HG03280 (cell line): Measurements from ENCODE around the gene MKKS.
"Not testable (repeated sequence)": the region's sequence is repeated elsewhere in the genome, so short reads cannot be mapped to it uniquely, and the experiment has no call there.

Source experiments
- ATAC-seq: cut with Tn5 transposase; IDR thresholded peaks from one replicate; pipeline ENCODE4 v1.9.1; 2021; ENCODE audit warnings: mild to moderate bottlenecking, moderate library complexity; ENCODE audit not compliant: unreplicated experiment

The MKKS gene

GRCh38 chr20:10415013-10415650 is 18.9 kb downstream of the MKKS start:
- ATAC-seq, result no peak

- ATAC-seq, result no peak
These were observed 21.2 kb downstream of the MKKS start for GRCh38 chr20:10412591-10413408.

DNA sequence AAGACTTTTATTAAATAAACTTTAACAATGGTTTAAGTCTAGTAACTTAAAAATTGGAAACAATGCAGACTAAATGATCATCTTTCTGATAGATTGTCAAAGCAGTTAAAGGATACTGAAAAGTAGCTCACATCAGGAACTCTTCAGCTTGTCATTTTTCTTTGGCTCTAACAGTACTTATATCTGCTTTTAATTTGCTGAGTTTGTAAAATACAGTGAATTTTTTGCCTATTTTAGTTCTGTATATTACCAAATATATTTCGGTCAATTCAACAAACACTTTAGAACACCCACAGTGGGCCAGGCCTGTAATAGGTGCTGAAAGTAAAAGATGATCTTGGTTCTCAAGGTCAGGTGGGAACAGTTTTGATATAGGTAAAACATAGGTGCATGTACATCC is 22.3 kb downstream of the MKKS start:
- ATAC-seq, result no peak

- ATAC-seq, result no peak
These were observed 25.8 kb downstream of the MKKS start for GRCh38 chr20:10408108-10408813.

GRCh38 chr20:10404959-10405530 is 29.0 kb downstream of the MKKS start:
- ATAC-seq, result no peak

DNA sequence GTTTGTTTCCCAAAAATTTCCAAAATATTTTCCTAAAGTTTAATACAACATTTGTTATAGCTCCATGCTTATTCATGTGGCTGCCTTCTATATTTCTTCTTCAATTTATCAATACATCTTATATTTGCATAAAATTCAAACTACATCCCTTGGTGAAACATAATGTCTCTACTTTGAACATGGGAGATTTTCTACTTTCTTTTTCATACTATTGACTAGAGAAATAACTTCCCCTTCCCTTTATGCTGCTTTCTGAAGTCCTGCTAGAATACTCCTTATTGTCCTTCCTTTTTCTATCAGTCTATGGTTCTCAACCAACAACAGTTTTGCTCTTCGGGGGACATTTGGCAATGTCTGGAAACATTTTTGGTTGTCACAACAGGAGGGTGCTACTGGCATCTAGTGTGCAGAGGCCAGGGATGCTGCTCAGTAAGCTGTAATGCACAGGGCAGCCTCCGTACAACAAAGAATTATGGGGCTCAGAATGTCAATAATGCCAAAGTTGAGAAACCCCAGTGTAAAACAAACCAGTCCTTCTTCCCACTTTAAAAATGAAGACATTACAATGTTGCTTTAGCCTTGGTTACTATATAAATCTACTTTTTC is 29.9 kb downstream of the MKKS start:
- no peak for ATAC-seq

GRCh38 chr20:10402938-10403608 is 30.9 kb downstream of the MKKS start:
- no peak for ATAC-seq

- ATAC-seq, result no peak
These were observed 35.1 kb downstream of the MKKS start for GRCh38 chr20:10398834-10399369.

DNA sequence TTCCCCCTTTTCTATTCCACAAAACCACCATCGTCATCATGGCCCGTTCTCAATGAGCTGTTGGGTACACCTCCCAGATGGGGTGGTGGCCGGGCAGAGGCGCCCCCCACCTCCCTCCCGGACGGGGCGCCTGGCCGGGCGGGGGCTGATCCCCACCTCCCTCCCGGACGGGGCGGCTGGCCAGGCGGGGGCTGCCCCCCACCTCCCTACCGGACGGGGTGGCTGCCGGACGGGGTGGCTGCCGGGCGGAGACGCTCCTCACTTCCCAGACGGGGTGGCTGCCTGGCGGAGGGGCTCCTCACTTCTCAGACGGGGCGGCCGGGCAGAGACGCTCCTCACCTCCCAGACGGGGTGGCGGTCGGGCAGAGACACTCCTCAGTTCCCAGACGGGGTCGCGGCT is 39.3 kb downstream of the MKKS start:
- not testable (repeated sequence) for ATAC-seq

DNA sequence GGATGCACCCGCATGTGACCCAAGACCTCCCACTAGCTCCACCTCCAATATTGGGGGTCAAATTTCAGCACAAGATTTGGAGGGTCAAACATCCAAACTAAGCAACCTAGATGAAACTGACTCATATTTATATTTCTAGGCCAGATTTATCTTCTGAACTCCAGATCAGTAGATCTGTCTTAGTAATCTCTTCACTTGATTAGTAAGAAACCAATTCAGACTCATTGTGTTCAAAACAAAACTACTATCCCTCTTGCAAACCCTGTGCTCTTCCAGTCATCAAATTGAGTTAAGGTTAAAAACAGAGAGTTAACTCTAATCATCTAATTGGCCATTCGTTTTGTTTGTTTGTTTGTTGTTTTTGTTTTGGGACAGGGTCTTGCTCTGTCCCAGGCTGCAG is 43.3 kb downstream of the MKKS start:
- ATAC-seq, result no peak

- no peak for ATAC-seq
These were observed 45.4 kb downstream of the MKKS start for GRCh38 chr20:10388597-10388996.

- no peak for ATAC-seq
These were observed 46.3 kb downstream of the MKKS start for GRCh38 chr20:10387686-10388085.

DNA sequence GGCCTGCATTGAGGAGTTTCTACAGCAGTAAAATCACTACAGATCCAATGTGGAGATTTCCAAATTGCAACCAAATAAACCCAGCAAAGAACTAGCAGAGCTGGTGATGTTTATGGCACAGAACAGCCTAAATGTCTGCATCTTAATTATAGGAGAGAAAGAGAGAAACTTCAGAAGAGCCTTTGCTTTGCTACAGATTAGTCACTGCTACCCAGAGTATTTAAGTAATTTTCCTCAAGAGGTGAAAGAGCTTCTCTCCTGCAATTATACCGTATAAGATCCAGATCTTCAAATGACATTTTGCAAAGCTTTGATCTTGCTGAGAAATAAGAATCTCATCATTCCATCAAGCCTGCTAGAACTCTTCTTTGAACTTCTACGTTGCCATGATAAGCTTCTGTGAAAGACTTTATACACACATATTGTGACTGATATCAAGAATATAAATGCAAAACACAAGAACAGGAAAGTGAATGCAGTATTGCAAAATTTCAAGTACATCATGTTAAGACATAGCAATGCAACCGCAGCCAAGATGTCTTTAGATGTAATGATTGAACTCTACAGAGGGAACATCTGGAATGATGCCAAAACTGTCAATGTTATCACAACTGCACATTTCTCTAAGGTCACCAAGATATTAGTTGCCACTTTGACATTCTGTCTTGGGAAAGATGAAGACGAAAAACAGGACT is 48.0 kb downstream of the MKKS start:
- ATAC-seq, result no peak

DNA sequence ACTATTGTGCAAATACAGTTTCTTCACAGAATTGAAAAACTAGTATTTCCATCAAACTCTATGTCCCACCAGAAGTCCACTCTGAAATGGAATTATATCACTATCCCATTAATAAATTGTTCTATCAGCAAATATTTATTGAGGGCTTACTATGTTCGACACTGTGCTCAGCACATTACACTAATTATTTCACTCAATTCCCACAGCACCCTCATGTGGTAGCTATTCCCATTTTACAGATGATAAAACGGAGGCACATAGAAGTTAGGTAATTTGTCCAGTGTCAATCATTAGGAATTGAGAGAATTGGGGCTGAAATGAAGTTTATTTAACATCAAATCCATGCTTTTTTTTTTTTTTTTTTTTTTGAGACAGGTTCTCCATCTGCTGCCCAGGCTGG is 52.5 kb downstream of the MKKS start:
- ATAC-seq, result no peak

DNA sequence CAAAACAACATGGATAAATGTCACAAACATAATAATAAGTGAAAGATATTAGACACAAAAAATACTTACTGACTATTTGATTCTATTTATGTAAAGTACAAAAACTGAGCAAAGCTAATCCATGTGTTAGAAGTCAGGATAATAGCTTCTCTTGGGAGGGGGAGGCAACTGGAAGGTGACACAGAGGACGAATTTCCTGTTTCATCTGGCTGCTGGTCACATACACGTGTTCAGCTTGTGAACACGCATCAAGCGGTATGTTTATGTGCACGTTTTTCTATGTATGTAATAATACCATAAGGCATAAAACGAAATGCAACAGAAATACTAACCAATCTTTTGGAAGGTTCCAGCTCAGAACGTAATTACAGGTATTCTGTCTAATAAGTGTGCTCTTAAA is 54.3 kb downstream of the MKKS start:
- no peak for ATAC-seq

GRCh38 chr20:10376270-10377075 is 57.5 kb downstream of the MKKS start:
- no peak for ATAC-seq

DNA sequence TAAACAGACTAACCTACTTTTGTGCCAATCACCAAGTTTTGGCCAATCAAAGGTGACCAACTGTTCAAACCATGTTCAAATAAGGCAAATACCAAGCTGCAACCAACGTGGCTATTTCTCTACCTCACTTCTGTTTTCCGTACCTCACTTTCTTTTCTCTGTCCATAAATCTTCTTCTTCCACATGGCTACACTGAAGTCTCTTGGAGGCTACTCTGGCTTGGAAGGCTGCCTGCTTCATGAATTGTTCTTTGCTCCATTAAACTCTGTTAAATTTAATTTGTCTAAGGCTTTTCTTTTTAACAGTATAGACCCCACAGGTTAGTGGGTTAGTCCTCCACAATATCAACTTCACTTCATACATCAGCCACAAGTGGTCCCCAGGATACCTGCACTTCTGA is 58.8 kb downstream of the MKKS start:
- no peak for ATAC-seq

GRCh38 chr20:10374036-10374435 is 60.0 kb downstream of the MKKS start:
- no peak for ATAC-seq

DNA sequence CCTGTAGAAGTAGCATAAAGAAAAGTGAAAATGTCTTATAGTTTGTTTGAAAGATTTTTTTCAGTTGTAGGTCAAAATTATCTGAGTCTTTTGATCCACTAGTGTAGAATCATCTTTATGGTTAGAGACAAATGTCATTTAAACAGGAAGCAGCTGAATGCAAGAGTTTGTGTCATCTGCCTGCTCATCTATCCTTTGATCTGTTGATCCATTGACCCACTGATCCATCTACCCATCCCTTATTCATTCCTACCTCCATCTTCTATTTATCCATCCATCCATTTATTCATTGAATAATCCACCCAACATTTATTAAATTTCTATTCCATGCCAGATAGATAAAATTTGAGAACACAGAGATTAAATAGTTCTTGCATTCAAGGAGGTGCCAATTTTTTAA is 62.6 kb downstream of the MKKS start:
- ATAC-seq, result no peak
